Coronary artery (tissue), 2 donors: ENCODE results near the gene CHERP.

Experiments used
- DNase-seq: peaks from one replicate; pipeline ENCODE4 v3.0.0-alpha.2; 2017; ENCODE audit warnings: low spot score
- H3K27ac ChIP-seq, 2 donors: fragments of 200-600 bp; sonication (generic); one replicate each; pipeline ENCODE4 v1.5.1; 2016 to 2019
- H3K4me3 ChIP-seq: fragments of 200-600 bp; sonication (generic); 2 replicates; pipeline ENCODE4 v1.5.1; 2016; ENCODE audit warnings: mild to moderate bottlenecking, moderate library complexity
- TF ChIP-seq, protein P1 (sequence below): fragments of 200-600 bp; sonication (generic); IDR thresholded peaks from one replicate; pipeline ENCODE4 v1.5.1; 2019; ENCODE audit warnings: antibody characterized with exemption

Gene CHERP, protein sequence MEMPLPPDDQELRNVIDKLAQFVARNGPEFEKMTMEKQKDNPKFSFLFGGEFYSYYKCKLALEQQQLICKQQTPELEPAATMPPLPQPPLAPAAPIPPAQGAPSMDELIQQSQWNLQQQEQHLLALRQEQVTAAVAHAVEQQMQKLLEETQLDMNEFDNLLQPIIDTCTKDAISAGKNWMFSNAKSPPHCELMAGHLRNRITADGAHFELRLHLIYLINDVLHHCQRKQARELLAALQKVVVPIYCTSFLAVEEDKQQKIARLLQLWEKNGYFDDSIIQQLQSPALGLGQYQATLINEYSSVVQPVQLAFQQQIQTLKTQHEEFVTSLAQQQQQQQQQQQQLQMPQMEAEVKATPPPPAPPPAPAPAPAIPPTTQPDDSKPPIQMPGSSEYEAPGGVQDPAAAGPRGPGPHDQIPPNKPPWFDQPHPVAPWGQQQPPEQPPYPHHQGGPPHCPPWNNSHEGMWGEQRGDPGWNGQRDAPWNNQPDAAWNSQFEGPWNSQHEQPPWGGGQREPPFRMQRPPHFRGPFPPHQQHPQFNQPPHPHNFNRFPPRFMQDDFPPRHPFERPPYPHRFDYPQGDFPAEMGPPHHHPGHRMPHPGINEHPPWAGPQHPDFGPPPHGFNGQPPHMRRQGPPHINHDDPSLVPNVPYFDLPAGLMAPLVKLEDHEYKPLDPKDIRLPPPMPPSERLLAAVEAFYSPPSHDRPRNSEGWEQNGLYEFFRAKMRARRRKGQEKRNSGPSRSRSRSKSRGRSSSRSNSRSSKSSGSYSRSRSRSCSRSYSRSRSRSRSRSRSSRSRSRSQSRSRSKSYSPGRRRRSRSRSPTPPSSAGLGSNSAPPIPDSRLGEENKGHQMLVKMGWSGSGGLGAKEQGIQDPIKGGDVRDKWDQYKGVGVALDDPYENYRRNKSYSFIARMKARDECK

DNA sequence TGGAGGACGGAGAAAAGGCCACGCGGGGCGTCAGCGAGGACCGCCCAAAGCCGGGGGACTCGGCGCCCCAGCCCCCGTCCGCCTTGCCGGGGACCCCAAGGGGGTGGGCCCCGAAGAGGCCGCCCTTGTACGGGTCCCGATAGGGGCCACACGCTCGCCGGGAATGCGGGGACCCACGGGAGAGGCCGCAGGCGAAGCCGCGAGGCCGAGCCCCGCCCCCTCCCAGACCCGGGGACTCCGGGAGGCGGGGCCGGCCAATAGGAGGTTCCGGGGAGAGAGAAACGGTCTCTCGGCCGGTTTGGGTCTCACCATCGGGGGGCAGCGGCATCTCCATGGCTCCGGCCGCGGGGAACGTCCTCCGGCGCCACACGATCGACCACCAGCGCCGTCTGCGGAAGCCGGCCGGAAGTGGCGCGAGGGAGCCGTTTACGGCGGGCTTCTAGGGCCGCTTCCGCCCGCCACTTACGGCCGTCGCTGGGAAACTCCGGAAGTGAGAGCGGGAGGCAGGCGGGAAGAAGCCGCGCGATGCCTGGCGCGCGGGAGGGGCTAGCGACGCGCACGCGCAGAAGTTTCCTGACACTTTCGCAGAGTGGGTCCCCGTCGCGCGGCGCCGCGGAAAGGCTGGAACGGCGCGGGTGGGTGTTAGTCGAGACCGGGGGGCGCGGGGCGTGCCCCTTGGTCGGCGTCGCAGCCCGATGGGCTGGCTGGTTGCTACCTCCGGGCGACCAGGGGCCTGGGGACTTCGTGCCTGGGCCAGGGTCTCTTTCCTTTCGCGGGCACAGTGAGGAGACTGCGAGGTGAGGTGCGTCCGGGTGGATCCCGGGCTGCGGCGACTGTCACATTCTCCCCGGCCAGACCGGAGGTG is at the start of gene CHERP:
Gene CHERP (minus strand): TSS at position 393 of the 865 bp plus-strand sequence. CDS start 59 bp downstream, at position 334.
- peak within 1 kb of the TSS; percentile 90 for H3K4me3 ChIP-seq
- H3K27ac ChIP-seq: peak within 1 kb of the TSS; percentile 80 to 89
- TF ChIP-seq, protein P1, sequence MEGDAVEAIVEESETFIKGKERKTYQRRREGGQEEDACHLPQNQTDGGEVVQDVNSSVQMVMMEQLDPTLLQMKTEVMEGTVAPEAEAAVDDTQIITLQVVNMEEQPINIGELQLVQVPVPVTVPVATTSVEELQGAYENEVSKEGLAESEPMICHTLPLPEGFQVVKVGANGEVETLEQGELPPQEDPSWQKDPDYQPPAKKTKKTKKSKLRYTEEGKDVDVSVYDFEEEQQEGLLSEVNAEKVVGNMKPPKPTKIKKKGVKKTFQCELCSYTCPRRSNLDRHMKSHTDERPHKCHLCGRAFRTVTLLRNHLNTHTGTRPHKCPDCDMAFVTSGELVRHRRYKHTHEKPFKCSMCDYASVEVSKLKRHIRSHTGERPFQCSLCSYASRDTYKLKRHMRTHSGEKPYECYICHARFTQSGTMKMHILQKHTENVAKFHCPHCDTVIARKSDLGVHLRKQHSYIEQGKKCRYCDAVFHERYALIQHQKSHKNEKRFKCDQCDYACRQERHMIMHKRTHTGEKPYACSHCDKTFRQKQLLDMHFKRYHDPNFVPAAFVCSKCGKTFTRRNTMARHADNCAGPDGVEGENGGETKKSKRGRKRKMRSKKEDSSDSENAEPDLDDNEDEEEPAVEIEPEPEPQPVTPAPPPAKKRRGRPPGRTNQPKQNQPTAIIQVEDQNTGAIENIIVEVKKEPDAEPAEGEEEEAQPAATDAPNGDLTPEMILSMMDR: no peak
- DNase-seq: peak; percentile 93

DNA sequence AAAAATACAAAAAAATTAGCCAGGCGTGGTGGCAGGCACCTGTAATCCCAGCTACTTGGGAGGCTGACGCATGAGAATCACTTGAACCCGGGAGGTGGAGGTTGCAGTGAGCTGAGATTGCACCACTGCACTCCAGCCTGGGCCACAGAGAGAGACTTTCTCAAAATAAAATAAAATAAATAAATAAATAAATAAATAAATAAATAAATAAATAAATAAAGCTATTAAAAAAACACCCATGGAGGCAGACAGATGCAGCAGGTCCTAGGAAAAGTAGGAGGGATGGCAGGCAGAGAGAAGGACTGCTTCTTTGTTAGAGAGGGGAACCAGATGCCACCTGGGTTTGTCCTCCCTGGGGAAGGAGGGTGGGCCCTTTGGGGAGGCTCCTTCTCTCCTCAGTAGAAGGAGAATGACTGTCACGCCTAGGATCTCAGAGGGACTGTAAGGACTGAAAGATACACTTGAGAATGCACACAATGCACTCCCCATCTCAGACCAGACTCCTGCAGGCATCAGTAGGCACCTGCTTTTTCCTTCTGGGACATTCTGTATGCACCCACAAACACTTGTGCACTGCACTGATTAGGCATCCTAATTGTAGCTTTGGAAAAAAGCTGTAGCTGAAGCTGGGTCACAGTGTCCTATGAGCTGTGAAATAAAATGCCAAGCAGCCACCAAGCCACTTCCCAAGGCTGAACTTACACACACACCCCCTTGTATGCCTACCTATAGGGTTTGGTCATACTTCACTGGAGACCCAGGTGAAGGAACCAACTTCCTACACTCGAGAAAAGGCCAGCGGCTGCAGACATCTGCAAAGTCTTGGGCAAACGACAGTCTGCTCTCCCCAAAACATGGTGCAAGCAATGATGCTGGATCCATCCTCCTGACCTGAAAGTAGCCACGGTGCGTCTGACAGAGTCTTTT is 48.9 kb upstream of the CHERP start:
- TF ChIP-seq, protein P1: no peak
- DNase-seq: no peak
- no peak overlapping the region for H3K27ac ChIP-seq
- no peak overlapping the region for H3K4me3 ChIP-seq

DNA sequence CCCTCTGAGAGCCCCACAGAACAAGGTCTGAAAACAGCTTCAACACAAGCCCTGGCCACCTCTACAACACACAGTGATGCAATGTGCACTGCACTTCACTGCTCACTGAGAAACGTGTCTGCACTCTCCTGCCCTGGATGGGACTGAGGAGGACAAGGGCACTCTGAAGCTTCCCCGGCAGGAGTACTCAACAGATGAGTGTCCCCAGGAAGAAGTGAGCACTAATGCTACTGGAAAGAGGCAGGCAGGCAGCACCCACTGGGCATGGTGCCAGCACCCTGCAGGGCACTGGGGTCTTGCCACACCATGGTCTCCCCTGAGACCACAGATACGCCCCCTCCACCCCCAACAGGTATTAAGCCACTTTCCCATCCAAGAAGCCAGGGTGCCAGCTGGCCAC is 47.7 kb upstream of the CHERP start:
- DNase-seq: no peak
- H3K27ac ChIP-seq: no peak overlapping the region
- TF ChIP-seq, protein P1: no peak
- no peak overlapping the region for H3K4me3 ChIP-seq

DNA sequence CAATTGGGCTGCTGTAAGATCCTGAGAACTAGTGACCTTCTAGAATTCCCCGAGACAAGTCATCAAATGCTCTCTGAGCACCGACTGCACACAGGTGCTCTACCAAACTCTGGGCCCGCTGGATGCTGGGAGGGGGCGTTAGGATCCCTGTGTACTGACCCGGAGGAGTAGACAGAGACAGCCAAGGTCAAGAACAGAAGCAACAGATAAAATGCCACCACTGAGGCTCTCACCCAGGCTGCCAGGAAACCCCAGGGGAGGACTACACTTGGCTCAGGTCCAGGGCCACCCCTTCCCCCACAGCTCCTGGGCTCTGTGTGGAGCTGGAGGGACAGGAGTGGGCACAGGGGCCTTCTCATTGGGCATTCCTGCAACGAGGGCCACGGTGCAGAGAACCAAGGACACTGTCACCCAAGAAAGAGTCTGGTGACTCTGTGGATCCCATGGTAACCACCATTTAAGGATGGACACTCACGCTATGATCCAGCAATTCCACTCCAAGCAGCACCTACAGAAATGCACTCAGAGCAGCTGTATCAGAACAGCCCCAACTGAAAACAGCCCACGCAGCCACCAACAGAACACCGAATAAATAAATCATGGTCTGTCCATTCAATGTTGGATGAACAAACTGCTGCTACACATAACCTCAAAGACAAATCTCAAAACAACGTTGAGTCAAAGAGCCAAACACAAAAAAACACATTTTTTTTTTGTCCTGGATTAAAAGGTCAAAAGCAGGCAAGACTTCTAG is 46.8 kb upstream of the CHERP start:
- DNase-seq: no peak
- peak overlapping the region; percentile 58 for H3K4me3 ChIP-seq
- no peak overlapping the region for H3K27ac ChIP-seq
- TF ChIP-seq, protein P1: no peak

DNA sequence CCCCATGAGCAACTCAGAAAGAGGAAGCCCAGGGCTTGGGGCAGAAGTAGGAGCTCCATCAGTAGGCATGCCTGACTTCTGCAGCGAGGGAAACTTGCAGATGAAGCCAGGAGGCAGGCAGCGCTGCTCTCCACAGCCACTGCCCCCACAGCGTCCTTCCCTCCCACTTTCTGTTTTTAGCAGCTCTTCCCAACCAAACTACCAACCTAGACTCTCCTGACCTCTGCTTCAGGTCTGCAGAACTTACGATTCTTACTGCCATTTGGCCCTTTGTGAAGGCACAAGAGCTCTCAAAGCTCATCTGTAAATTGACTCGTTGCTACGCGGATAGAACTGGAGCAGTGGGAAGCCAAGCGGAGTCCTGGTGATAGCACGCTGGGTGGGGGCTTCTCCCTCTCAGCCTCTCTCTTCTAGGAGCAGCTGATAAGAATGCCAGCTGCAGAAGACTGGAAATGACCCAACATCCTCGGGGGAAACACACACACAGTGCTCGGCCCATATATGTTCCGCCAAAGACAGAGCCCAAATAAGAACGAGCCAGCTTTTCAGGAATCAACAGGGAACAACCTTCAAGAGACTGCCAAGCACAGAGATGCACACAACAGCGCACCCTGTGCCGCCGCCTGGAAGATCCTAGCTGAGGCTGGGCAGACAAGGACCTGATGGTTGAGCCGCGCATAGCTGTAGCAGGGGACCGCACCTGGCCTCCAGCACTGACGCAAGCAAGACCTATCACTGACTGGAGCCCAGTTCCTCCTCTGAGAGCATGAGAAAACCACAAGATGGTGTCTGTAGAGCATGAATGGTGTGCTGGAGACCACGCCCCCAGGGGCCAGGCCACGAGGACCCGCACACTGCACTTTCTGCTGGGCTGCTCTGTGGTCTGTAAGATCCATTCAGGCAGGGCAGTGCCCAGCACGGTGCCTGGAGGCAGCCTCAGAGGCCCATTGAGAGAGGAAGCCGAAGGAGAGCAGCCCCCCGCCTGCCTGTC is 45.9 kb upstream of the CHERP start:
- no peak for DNase-seq
- Histone ChIP-seq H3K4me3 (peak overlapping the region; percentile 58), H3K27ac (peak overlapping the region; percentile 6 to 49)
- TF ChIP-seq, protein P1: no peak
